ENCODE measurements around the gene FHAD1.

The FHAD1 gene

DNA sequence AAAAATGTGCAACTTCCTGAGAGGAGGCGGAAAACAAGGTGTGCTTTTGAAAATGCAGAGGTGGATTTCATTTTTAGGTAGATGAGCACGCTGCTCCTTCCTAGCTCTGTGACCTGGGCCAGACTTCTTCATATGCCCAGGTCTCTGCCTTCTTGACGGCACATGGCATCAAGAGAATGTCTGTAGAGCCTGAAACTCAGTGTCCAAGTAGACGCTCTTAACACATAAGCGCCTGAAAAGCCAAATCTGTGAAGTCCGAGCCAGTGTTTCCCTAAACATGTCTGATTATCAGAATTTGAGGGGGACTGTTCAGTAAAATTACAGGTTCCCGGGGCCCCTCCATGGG, 25.7 kb downstream of the FHAD1 start:
- TF ChIP-seq OSR1 (CRISPR knock-in tag; IDR thresholded peaks at IDR 0.05) (no peak), TCF4 (CRISPR knock-in tag; IDR thresholded peaks at IDR 0.05; ENCODE audit: borderline replicate concordance) (no peak), ZFP3 (CRISPR knock-in tag; IDR thresholded peaks at IDR 0.05) (no peak)
- TF ChIP-seq, protein P1, sequence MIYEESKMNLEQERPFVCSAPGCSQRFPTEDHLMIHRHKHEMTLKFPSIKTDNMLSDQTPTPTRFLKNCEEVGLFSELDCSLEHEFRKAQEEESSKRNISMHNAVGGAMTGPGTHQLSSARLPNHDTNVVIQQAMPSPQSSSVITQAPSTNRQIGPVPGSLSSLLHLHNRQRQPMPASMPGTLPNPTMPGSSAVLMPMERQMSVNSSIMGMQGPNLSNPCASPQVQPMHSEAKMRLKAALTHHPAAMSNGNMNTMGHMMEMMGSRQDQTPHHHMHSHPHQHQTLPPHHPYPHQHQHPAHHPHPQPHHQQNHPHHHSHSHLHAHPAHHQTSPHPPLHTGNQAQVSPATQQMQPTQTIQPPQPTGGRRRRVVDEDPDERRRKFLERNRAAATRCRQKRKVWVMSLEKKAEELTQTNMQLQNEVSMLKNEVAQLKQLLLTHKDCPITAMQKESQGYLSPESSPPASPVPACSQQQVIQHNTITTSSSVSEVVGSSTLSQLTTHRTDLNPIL (CRISPR knock-in tag; IDR thresholded peaks at IDR 0.05; ENCODE audit: low read depth): no peak
- ATAC-seq: peak; percentile 49

DNA sequence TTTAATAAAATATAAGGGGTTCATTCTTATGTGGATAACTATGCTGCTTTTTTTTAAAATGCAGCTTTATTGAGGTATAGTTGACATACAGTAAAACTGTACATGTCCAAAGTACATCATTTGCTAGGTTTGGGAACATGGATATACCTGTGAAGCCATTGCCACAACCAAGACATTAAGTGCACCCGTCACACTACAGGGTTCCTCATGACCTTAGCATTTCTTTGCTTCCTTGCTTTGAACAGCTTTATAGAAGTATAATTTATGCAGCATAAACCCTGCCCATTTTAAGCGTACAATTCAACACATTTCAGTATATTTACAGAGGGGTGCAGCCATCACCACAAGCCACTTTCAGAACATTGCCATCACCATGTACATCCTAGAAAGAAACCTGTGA, 26.3 kb downstream of the FHAD1 start:
- no peak for ATAC-seq
- TF ChIP-seq TSHZ2 (CRISPR knock-in tag; IDR thresholded peaks at IDR 0.05) (no peak), SNAI2 (CRISPR knock-in tag; IDR thresholded peaks at IDR 0.05) (no peak)

DNA sequence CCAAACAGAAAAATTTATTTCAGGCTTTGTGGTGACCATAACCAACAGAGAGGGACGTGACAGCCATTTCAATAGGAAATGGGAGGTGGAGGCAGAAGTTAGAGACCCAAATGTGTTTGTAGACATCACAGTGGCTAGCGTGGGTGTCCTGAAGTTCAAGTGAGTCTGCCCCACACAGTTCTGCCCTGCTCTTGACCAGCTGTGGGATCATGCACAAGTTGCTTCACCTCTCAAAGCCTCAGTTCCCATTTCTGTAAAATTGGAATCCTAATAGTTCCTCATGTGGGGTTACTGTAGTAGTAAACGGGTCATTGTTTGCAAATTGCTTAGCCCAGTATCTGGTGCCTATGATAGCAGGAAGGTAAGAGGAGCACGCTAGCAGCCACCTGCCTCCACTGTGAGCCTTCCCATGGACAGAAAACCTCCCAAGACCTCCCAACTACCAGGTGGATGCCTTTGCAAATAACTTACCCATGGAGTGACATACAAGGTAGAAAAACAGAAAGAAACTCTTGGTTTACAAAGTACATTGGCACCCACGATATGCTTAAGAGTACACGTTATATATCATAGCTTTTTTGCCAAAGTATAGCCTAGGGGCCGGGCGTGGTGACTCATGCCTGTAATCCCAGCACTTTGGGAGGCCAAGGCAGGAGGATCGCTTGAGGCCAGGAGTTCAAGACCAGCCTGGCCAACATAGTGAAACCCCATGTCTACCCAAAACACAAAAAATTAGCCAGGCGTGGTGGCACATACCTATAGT, 29.1 kb downstream of the FHAD1 start:
- ATAC-seq: no peak
- TF ChIP-seq ZFP3 (CRISPR knock-in tag; IDR thresholded peaks at IDR 0.05) (no peak), CSDC2 (CRISPR knock-in tag; IDR thresholded peaks at IDR 0.05) (no peak), OSR1 (CRISPR knock-in tag; IDR thresholded peaks at IDR 0.05) (no peak), TSHZ2 (CRISPR knock-in tag; IDR thresholded peaks at IDR 0.05) (no peak), ZNF70 (CRISPR knock-in tag; IDR thresholded peaks at IDR 0.05) (no peak), ZNF565 (CRISPR knock-in tag; conservative IDR thresholded peaks at IDR 0.05; ENCODE audit: low read depth) (no peak), ISL1 (CRISPR knock-in tag; IDR thresholded peaks at IDR 0.05) (no peak), GLIS3 (CRISPR knock-in tag; IDR thresholded peaks at IDR 0.05) (no peak), ESRRG (CRISPR knock-in tag; IDR thresholded peaks at IDR 0.05) (no peak), ZC3H10 (CRISPR knock-in tag; IDR thresholded peaks at IDR 0.05) (no peak), PPARA (CRISPR knock-in tag; IDR thresholded peaks at IDR 0.05; ENCODE audit: borderline replicate concordance) (no peak)
- TF ChIP-seq, protein P1 (CRISPR knock-in tag; IDR thresholded peaks at IDR 0.05; ENCODE audit: low read depth): no peak

DNA sequence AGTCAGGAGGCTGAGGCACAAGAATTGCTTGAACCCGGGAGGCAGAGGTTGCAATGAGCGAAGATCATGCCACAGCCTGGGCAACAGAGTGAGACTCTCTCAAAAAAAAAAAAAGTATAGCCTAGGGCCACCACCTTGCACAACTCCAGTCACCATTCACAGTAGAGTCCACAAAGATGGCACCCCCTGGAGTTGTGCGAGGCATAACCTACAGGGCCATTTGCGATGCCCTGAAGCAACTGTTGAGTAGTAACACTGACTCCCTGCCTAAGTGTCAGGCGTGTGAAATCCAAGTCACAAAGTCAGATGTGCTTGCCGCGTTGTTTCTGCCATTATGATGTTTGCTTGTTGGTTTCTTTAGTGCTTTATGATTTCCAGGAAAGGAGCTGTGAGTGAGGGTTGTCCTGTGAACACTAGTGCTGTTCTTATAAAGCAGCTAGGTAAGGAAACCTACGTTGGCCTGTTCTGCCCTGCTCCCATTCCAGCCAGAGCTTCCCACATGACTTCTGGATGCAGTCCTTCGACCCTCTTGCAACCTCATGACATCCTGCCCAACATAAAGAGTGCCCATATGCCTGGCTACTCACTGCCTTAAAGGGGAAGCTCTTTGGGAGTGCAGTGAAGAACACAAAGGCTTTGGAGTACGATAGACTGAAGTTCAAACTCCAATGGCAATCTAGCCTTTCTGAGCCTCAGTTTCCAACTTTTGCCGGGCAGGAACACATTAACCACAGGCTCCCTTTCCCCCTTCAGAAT, 29.8 kb downstream of the FHAD1 start:
- TF ChIP-seq ZC3H10 (CRISPR knock-in tag; IDR thresholded peaks at IDR 0.05) (no peak), TOX (CRISPR knock-in tag; IDR thresholded peaks at IDR 0.05; ENCODE audit: borderline replicate concordance) (no peak), ZNF70 (CRISPR knock-in tag; IDR thresholded peaks at IDR 0.05) (no peak), TCF4 (CRISPR knock-in tag; IDR thresholded peaks at IDR 0.05; ENCODE audit: borderline replicate concordance) (no peak), OSR1 (CRISPR knock-in tag; IDR thresholded peaks at IDR 0.05) (no peak), SNAI2 (CRISPR knock-in tag; IDR thresholded peaks at IDR 0.05) (no peak), CSDC2 (CRISPR knock-in tag; IDR thresholded peaks at IDR 0.05) (no peak), ESRRG (CRISPR knock-in tag; IDR thresholded peaks at IDR 0.05) (no peak), TSHZ2 (CRISPR knock-in tag; IDR thresholded peaks at IDR 0.05) (no peak)
- TF ChIP-seq, protein P2, sequence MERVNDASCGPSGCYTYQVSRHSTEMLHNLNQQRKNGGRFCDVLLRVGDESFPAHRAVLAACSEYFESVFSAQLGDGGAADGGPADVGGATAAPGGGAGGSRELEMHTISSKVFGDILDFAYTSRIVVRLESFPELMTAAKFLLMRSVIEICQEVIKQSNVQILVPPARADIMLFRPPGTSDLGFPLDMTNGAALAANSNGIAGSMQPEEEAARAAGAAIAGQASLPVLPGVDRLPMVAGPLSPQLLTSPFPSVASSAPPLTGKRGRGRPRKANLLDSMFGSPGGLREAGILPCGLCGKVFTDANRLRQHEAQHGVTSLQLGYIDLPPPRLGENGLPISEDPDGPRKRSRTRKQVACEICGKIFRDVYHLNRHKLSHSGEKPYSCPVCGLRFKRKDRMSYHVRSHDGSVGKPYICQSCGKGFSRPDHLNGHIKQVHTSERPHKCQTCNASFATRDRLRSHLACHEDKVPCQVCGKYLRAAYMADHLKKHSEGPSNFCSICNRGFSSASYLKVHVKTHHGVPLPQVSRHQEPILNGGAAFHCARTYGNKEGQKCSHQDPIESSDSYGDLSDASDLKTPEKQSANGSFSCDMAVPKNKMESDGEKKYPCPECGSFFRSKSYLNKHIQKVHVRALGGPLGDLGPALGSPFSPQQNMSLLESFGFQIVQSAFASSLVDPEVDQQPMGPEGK (CRISPR knock-in tag; IDR thresholded peaks at IDR 0.05; ENCODE audit: borderline replicate concordance): no peak
- ATAC-seq: no peak

All from SK-N-SH treated with all-trans-retinoic acid at 6 μM for 48 hours (cell line).